Fibroblast of lung (primary cell): Measurements from ENCODE around the gene AKTIP.

Experiments
- CTCF ChIP-seq, 2 donors: IDR thresholded peaks in 1 of 2; conservative IDR thresholded peaks in 1 of 2; 1 replicate in 1 of 2; 2 replicates in 1 of 2; pipeline ENCODE4 v1.5.1; 2011 to 2012; ENCODE audit warnings: low read length in 2 of 2, control low read depth in 1 of 2, inconsistent platforms in 1 of 2, low read depth in 1 of 2, mild to moderate bottlenecking in 1 of 2
- EZH2 ChIP-seq: IDR thresholded peaks from 2 replicates; pipeline ENCODE4 v1.5.1; 2012; ENCODE audit warnings: low read length, control low read depth, mild to moderate bottlenecking; ENCODE audit errors: missing control alignments

GRCh38 chr16:53515811-53516210 lies 12.8 kb upstream of the AKTIP start:
- TF ChIP-seq CTCF (conservative IDR thresholded peaks at IDR 0.05 in 1 of 2, IDR thresholded peaks at IDR 0.05 in 1 of 2; ENCODE audit: low read depth in 1 of 2, low read length in 2 of 2) = no peak
- TF ChIP-seq EZH2 = no peak
